Renal cortical epithelial cell (primary cell): ENCODE measurements around the gene AXDND1. TPM values are rescaled to one million over a fixed set of nuclear protein-coding genes. Genes with fewer than 3 reads are reported as not detected.
A peak's percentile ranks its signal among the peaks of the same experiment; 100 is the strongest.

Experiments used
- DNase-seq: peaks from one replicate; pipeline ENCODE4 v3.0.0-alpha.2; 2011; ENCODE audit warnings: low read depth
- total RNA-seq: library from RNA; depleted of rRNA; stranded (reverse); fragments of >200 nt; gene quantifications from 2 replicates; pipeline ENCODE4 v1.2.3, GENCODE V29; 2014

AXDND1 gene
- total RNA-seq, 1 donor from 2014 or later: 0.45 TPM

- DNase-seq: no peak
Measured at GRCh38 chr1:179576509-179576908, 210.7 kb downstream of the AXDND1 start.

- DNase-seq: peak; percentile 34
Measured at GRCh38 chr1:179583771-179584320, 218.1 kb downstream of the AXDND1 start.

- DNase-seq: peak; percentile 2
Measured at GRCh38 chr1:179586107-179586823, 220.5 kb downstream of the AXDND1 start.

- DNase-seq: no peak
Measured at GRCh38 chr1:179587336-179587735, 221.6 kb downstream of the AXDND1 start.

GRCh38 chr1:179588425-179589024, 222.8 kb downstream of the AXDND1 start:
- no peak for DNase-seq

- peak; percentile 56 for DNase-seq
Measured at GRCh38 chr1:179589509-179589908, 223.7 kb downstream of the AXDND1 start.

- no peak for DNase-seq
Measured at GRCh38 chr1:179590671-179591070, 224.9 kb downstream of the AXDND1 start.

GRCh38 chr1:179591253-179591591, 225.5 kb downstream of the AXDND1 start:
- DNase-seq: no peak

- no peak for DNase-seq
Measured at GRCh38 chr1:179591592-179592580, 226.1 kb downstream of the AXDND1 start, which contains the start of gene TDRD5. TDRD5 (plus strand) TSS chr1:179591832; CDS start chr1:179592616, 784 bp downstream.

GRCh38 chr1:179598631-179599030, 232.9 kb downstream of the AXDND1 start:
- no peak for DNase-seq

GRCh38 chr1:179599623-179600249, 234.0 kb downstream of the AXDND1 start:
- DNase-seq: peak; percentile 57

GRCh38 chr1:179601093-179601492, 235.3 kb downstream of the AXDND1 start:
- no peak for DNase-seq

Other genes with a start within 250 kb of the AXDND1 start
- 44.6 and 52.2 TPM in 2 replicates for gene ABL2, start 136.3 kb upstream of the AXDND1 start, total RNA-seq
- 73.0 and 92.0 TPM in 2 replicates for gene SOAT1, start 72.2 kb upstream of the AXDND1 start, total RNA-seq
- not detected in 2 replicates for gene NPHS2, start 210.0 kb downstream of the AXDND1 start, total RNA-seq
- 0.10 and 0.87 TPM in 2 replicates for gene TDRD5, start 225.9 kb downstream of the AXDND1 start, total RNA-seq